HG03196 (cell line): Measurements from ENCODE around the gene SMCP.

Experiments used
- ATAC-seq: cut with Tn5 transposase; IDR thresholded peaks from one replicate; pipeline ENCODE4 v1.9.1; 2021; ENCODE audit not compliant: unreplicated experiment

SMCP gene

DNA sequence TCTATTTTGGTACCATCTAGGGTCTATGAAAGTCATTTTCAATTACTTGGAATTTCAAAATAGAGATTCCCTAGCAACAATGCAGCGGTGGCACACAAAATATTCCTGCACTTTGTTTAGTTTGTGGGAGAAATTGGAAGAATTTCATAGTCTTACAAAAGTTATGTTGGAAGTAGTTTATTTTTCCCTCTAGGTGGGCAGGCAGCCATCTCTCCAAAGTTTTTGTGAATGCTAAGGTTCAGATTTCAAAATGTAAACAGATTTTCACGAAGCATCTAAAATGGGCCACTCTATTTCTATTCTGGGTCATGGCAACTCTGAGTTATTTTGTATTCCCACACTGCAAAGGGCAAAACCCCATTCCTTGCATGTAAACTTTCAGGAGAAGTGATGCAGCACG, 8.0 kb downstream of the SMCP start:
- no peak for ATAC-seq

DNA sequence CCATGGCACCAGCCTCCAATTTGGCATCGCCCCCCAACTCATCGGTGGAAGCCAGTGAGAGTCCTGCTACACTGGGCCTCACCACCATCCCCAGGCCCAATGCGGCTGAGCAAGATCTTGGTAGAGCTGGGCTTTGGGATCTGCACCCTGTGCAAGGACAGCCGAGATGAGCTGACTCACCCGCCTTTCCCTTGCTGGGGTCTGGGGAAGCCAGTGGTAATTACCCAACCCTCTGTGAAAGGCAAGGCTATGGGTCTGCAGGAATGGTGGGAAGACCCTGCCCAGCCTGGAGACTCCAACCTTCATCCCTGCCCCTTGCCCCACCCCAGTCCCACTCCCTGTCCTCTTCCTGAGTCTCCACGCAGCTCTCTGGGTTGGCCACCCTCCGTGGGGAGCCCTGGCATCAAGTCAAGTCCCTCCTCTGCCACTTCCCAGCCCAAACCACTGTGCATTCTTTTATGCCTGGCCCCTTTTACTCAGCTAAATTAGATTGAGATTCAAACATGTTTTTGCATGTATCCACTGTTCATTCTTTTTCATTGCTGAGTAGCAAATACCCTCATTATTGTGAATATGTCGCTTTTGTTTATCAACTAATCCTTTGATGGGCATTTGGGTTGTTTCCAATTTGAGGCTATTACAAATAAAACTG, 8.8 kb downstream of the SMCP start:
- ATAC-seq, result no peak

DNA sequence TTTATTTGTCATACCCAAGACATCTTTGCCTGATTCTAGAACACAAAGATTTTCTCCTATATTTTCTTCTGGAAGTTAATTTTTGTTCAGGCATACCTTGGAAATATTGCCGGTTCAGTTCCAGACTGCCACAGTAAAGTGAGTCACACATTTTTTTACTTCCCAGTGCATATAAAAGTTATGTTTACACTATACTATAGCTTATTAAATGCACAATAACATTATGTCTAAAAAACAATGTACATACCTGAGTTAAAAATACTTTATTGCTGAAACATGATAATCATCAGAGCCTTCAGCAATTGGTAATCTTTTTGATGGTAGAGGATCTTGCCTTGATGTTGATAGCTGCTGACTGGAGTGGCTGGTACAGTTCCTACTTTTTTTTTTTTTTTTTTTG, 10.0 kb downstream of the SMCP start:
- no peak for ATAC-seq

DNA sequence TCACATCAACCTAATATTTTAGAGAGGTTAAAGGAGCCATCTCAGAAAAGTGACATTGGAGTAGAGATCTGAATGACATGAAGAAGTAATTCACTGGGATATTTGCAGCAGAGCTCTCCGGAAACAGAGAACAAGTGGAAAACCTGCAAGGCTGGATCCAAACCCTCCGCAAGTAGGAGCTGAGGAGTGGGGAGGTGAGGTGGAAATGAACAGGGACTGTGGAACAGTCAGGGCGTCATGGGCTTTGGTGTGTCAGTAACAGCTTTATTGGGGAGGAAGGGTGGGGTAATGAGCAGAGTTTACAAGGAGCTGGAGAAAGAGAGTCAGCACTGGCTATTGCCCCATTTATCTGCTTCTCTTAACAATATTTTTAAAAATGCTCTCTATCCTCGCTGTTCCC, 20.9 kb downstream of the SMCP start:
- ATAC-seq, result no peak

DNA sequence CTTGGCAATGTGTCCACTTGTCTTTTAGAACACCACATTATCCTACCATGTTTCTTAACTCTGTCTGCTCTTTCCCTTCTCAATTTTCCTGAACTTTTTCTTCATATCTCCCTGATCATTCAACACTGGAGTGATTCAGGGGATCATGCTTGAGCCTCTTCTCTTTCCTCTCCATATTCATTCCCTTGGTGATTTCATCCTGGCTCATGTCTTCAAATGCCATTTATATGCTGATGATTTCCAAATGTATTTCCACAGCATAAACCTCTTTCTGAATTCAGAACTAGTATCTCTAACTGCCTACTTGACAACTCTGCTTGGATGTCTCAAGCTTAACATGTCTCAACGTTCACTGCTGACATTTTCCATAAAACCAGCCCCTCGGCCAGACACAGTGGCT, 21.8 kb downstream of the SMCP start:
- no peak for ATAC-seq

DNA sequence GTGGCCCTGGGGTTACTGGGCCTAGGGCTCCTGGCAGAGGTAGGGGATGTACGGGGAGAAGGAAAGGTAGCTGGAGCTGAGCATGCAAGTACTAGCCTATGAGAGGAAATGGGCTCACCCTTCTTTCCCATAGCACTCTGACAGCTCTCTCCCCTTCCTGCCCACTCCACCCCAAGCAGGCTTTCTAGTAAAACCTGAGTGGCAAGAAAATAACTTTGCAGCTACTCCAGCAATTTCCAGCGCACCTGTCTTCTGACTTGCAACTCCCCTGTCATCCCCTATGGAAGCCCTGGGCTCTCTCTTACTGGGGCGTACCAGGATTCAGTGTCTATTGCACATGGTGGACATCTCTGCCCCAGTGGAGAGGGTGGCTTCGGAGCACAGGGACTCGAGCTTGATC, 23.5 kb downstream of the SMCP start:
- ATAC-seq, result no peak

DNA sequence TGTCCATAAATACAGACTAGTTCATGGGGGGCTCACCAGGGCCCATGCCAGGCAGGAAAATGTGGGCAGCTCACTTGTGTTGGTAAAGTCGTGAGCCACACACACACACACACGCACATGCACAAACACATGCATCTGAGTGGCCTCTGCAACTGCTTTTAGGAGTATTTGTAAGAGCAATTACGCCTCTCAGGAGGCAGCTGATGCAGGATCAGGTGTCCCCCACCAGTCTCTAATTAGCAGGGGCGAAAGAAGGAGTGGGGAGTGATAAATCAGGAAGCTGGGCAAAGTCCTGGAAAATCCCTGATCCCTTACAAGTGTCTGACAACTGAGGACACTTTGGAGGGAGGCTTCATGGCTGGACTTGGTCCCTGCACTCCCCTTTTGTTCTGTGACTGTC, 24.5 kb downstream of the SMCP start:
- no peak for ATAC-seq

DNA sequence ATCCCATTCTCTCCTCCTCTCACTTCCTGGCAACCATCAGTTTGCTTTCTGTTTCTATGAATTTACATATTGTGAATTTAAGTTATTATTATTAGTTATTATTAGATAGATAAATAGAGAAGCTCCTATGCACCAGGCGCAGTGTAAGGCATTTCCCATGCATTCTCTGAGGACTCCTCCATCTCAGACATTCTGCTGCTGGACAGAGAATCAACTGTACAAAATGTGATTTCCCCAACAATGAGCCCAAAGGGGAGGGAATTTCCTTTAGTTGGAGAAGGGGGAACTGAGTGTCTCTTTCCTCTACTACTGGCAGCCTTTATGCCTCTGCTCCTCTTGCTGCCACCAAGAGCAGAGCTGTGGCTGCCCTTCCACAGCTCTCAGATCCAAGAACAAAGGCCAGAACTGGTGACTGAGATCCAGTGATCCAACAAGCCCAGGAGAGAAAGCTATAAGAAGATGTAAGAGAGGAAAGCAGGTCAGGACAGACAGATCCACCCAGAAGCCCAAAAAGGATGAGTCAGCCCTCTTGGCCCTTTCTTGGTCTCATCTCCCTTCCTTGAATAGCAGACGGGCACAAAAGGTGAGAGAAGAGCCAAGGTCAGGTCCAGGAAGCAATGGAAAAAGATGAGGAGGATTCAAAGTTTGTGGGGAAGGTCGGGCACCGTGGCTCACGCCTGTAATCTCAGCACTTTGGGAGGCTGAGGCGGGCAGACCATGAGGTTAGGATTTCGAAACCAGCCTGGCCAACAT, 26.7 kb downstream of the SMCP start:
- no peak for ATAC-seq

DNA sequence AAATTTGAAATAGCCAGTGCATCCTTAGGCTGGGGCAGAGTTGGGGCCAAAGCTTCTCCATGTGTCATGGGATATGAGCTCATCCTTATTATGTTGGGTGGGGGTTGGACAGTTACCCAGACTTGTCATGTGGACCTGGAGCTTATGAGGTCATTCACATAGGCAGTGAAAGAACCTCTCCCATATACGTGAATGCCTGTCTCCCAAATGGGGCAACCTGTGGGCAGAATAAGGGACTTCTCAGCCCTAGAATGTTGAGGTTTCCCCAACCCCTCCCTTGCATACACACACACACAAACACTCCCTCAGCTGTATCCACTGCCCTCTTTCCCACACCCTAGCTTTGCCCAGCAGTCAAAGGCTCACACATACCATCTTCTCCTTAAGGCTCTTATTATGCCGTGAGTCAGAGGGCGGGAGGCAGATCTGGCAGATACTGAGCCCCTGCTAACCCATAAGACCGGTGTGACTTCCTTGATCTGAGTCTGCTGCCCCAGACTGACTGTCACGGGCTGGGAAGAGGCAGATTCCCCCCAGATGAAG, 28.0 kb downstream of the SMCP start:
- no peak for ATAC-seq

DNA sequence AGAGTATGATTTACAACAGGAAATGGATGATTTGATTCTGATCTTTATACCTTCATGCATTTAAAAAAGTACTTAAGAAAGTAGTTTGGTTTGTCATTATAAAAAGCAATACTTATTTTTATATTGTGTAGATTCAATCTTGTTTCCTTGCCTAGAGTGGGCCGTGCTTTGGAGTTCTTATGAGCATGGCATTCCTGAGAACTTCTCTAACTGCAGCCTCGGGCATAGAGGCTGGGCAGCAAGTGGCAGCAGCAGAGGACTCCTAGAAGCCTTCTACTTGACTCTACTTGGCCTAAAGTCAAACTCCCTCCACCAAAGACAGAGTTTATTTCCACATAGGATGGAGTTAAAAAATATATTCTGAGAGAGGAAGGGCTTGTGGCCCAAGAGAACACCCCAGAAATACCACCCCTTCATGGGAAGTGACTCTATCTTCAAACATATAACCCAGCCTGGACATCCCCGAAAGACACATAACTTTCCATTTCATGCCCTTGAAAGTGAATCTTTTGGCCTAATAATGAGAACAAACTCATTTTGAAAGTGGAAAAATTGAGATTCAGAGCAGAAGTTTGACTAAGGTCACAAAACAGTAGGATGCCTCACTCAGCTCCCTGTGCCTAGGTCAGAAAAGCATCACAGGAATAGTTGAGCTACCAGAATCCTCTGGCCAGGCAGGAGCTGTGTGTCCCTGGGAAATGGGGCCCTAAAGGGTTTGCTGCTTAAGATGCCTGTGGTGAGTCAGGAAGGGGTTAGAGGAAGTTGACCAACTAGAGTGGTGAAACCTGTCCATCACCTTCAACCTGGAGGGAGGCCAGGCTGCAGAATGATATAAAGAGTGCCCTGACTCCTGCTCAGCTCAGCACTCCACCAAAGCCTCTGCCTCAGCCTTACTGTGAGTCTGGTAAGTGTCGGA, 29.8 kb downstream of the SMCP start, which contains the start of gene IVL:
Gene IVL (plus strand): TSS at position 861 of the 916 bp plus-strand sequence. CDS start 1,252 bp downstream, outside the sequence.
- ATAC-seq, result no peak

DNA sequence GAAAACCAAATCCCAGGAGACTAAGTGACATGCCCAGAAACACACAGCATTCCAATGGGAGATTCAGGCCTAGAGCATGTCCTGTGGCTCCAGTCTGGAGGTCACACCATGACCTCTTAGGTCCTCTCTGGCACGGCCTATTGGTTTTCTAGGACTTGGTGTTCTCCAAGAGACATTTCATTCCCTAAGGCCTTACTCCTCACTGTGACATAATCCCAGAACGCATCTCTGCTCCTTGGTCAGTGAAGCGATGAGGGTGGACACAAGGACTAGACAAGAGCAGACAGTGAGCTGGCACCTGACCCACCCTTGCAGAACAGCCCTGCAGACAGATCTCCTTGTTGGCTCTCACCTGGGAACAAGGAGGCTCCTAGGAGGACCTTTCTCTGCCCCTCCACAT, 31.1 kb downstream of the SMCP start:
- ATAC-seq, result no peak

DNA sequence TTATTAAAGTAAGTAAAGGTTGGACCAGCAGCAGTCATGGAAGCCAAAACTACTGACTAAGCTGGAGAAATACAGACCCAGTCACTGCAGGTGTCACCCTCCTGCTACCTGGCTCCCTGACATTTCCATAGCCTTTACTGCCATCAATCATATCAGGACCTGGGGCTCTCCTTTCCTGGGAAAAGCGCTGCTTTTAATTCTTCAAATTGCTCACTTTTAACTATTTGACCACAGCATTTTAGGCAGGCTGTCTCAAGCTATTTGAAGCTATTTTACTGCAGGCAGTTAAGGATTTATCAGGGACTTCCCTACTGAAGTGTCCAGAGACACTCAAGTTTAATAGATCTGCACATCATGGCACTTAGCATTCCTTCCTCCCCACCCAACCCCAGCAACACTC, 34.3 kb downstream of the SMCP start:
- ATAC-seq, result no peak

DNA sequence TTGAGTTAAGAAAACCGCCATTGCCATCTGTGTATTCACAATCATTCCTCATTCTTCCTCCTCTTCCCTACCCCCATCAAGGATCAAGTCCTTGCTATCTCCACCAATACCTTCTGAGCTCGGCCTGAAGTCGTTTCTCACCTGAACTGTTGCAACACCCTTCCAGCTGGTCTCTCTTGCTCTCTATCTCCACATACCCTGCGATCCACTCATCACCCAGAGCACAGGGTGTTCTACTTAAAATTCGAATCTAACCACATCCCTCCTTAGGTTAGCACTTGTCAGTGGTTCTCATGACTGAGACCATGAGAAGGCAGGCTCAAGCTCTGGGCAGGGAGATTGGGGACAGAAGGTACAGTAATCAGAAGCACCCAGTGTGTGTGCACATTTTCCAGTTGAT, 34.8 kb downstream of the SMCP start:
- ATAC-seq, result no peak

DNA sequence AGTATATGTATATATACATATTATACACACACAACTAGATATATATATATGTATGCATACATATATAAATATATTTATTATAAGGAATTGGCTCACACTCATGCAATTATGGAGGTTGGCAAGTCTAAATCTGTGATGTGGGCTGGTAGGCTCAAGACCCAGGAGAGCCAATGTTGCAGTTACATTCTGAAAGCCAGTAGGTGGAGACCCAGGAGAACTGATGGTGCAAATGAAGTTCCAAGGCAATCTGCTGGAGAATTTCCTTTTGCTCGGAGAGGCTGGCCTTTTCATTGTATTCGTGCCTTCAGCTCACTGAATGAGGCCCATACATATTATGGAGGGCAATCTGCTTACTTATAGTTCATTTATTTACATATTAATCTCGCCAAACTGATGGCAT, 39.7 kb downstream of the SMCP start:
- ATAC-seq, result no peak

DNA sequence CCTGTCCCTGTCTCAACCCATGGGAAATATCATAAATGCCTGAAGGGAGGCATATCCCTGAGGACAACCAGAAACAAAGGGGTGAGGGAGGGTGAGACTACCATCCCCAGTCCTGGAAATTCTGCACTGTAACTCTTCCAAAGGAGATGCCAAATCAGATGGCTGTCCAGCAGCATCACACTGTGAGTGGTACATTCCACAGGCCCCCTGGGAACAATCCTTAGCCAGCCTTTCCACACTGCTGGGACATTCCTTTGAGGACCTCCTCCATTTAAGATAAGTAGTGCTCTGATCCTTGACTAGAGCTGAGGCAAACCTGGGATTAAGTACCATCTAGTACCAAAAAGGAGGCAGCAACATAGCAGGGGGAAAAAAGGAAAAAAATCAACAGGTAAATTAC, 40.9 kb downstream of the SMCP start:
- ATAC-seq, result no peak

DNA sequence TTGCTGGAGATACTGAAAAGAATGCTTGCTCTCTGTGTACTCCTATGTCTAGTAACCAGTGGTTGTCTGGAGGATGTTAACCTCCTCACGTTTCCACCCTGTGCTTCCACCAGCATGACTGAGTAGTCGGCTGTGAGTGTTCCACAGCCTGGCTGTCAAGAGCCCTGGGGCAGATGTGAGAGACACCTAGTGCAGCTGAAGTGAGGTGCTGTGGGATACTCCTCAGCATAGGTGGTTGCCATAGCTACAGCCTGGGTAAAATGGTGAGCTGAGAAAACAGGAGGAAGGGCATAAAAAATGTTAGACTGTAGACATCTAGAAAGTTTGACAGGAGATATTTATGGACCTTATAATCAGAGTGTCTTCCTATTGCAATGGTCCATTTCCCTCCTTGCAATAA, 46.1 kb downstream of the SMCP start:
- no peak for ATAC-seq

DNA sequence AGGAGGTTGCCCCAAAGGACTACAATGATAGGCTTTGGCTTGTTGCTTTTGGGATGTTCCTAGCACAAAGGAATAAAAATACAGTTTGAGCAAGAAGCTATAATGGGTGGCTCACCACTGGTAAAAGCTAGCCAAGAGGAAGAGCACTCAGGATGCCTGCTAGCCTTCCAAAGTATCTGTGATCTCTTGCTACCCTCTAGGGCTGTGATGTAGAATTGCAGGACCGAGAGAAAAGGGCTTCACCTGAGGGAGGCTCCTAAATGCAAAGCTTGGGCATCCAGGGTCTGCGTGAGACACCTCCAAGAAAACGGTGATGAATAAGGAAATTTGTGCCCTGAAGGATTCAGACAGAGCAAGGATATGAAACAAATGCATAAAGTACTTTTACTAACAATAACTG, 48.0 kb downstream of the SMCP start:
- no peak for ATAC-seq

DNA sequence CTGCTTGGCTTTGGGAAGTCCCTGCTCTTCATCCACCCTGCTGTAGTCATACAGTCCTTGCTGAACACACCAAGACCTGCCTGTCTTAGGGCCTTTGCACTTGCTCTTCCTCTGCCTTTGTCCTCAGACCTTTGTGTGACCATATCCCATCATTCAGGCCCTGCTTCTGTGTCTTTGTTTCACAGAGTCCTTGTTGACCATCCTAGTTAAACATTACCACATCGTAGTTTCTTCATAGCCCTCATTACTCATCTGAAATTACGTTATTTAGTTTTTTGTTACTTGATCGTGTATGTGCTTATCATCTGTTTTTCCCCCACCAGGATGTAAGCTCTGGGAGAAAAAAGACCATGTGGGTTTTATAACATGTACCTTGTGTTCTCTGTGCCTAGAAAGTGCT, 50.5 kb downstream of the SMCP start:
- ATAC-seq, result no peak

DNA sequence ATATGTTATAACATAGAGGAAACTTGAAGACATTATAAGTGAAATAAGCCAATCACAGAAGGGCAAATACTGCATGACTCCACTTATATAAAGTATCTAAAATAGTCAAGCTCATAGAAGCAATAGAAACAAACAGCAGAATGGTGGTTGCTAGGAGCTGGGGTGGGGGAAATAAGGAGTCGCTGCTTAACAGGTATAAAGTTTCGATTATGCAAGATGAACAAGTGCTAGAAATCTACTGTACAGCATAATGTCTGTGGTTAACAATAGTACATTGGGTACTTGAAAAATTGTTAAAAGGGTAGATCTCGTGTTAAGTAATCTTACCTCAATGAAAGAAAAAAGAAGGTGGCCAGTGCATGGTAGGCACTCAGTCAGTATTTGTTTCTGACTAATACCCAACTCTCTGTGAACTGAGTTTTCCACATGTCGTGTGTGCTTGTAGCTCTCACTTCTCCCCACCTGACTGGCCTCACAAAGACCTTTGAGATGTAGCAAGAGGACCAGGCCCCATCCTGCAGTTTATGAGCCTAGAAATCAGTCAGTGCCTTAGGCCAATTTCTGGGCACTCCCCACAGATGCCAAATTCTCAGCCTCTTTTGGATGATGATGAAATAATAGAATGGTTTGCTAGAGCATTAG, 54.2 kb downstream of the SMCP start:
- ATAC-seq, result no peak

DNA sequence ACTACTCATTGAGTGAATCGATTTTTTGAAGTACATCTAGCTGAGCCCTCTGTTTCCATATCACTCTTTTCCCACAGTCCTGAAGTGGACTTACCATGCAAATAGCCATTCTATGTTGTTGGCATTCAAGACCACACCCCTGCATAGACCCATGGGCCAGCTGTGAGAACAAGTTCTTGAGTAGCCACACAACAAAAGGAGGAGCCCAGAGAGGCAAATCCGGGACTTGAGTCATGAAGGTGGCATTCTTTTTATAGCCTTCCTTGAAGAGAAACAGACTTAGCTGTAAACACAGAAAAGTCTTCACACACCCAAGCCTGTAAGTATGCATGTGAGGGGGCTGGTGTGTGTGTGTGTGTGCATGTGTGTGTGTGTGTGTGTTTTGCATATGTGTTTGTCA, 55.1 kb downstream of the SMCP start:
- ATAC-seq, result no peak
